Bronchial epithelial cell (primary cell): ENCODE measurements around the gene SLC49A4. TPM values are rescaled to one million over a fixed set of nuclear protein-coding genes. Genes with fewer than 3 reads are reported as not detected.

Experiments
- DNase-seq: peaks from one replicate; pipeline ENCODE4 v3.0.0-alpha.2; 2010; ENCODE audit warnings: low read depth
- FAIRE-seq: peaks from 2 replicates; lab custom pipeline; 2011; peaks lifted over from hg19 to GRCh38; lab: Jason Lieb, UNC
- H3K27me3 ChIP-seq: 2 replicates; pipeline ENCODE4 v1.5.1; 2011; ENCODE audit warnings: low read length; ENCODE audit not compliant: control insufficient read depth, insufficient read depth
- H3K36me3 ChIP-seq: 2 replicates; pipeline ENCODE4 v1.5.1; 2011; ENCODE audit warnings: low read length; ENCODE audit not compliant: control insufficient read depth, insufficient read depth
- H3K4me3 ChIP-seq: 2 replicates; pipeline ENCODE4 v1.5.1; 2011; ENCODE audit warnings: mild to moderate bottlenecking, low read depth, low read length, control low read depth
- total RNA-seq: library from RNA; depleted of rRNA; stranded (reverse); fragments of >200 nt; gene quantifications from 2 replicates; pipeline ENCODE4 v1.2.1, GENCODE V29; 2014
- TF ChIP-seq, protein P1 (sequence below): IDR thresholded peaks from 2 replicates; pipeline ENCODE4 v1.5.1; 2011; ENCODE audit warnings: mild to moderate bottlenecking, moderate library complexity, low read length, control low read depth, inconsistent platforms; ENCODE audit not compliant: insufficient read depth, severe bottlenecking

SLC49A4 gene
- total RNA-seq, 1 donor from 2014 or later = 21.6 TPM

DNA sequence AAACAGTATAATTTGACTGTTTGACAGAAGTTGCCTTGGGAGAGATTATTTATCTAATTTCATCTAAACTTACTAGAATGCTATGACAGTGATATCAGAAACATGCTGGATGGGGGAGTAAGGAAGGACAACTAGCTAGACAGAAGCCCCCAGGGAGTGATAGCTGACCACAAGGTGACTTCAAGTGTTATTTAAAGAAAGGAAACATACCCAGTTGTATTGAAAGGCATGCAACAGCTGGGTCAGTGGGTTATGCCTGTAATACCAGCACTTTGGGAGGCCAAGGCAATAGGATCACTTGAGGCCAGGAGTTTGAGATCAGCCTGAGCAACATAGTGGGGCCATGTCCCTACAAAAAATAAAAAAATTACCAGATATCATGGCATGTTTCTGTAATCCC is 69.6 kb downstream of the SLC49A4 start:
- no peak overlapping the region for H3K4me3 ChIP-seq
- FAIRE-seq (no peak), DNase-seq (no peak)
- TF ChIP-seq, protein P1, sequence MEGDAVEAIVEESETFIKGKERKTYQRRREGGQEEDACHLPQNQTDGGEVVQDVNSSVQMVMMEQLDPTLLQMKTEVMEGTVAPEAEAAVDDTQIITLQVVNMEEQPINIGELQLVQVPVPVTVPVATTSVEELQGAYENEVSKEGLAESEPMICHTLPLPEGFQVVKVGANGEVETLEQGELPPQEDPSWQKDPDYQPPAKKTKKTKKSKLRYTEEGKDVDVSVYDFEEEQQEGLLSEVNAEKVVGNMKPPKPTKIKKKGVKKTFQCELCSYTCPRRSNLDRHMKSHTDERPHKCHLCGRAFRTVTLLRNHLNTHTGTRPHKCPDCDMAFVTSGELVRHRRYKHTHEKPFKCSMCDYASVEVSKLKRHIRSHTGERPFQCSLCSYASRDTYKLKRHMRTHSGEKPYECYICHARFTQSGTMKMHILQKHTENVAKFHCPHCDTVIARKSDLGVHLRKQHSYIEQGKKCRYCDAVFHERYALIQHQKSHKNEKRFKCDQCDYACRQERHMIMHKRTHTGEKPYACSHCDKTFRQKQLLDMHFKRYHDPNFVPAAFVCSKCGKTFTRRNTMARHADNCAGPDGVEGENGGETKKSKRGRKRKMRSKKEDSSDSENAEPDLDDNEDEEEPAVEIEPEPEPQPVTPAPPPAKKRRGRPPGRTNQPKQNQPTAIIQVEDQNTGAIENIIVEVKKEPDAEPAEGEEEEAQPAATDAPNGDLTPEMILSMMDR = no peak
- peaks cover 2% of the 10 kb centered on the region for H3K36me3 ChIP-seq
- H3K27me3 ChIP-seq = no peaks in the 10 kb centered on the region

DNA sequence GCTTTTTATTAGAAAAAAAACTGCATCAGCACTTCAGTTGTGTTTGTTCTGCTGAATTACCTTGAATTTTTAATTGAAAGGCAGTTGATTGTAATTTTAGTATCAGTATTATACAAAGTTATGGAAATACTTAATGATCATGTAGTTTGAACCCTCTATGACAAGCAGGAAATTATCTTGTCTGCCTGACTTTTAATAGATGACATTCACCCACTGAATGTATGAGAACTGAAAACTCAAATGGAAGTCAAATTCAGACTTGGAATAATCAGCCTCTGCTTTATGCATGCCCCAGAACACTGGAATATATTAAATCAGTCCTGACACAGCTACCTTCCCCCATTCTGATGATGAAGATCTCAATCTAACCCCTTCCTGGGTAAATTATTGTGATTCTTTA is 73.5 kb downstream of the SLC49A4 start:
- Histone ChIP-seq H3K27me3 (no peaks in the 10 kb centered on the region), H3K4me3 (no peak overlapping the region), H3K36me3 (no peaks in the 10 kb centered on the region)
- DNase-seq = no peak
- TF ChIP-seq, protein P1 = no peak
- FAIRE-seq = no peak

DNA sequence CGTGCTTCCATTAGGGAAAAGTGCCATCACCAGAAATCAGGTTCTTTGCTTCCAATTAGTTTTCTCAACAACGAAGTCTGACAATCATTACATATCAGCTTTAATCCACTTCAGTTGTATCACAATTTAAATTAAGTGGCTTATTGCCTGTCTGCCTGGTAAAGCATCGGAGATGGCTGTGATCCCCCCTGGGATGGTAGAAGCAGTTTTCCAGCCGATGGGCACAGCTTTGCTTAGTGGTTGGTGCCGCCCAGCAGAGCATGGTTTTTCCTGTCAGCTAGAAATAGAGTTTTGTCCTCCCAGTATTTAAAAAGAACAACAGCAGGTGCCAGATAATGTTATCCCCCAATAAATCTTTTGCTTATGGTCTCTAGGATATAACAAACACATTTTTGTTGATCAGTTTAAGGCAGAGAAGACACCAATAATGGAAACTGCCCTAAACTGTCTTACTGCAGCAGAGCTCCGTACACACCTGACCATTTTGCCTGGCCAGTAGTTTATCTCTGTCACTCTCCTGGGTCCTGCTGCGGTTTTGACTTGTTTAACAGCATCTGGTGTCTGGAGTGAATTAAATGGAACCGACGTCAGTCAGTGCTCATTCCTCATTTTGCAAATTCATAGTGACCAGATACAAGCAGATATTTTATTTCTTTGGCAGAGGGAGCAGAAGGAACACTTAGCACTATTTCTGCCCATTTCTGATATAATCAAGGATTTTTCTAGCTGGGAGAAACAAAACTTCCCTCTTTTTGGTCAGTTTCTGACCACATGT is 79.1 kb downstream of the SLC49A4 start:
- FAIRE-seq = no peak
- H3K27me3 ChIP-seq = no peaks in the 10 kb centered on the region
- DNase-seq = no peak
- no peaks in the 10 kb centered on the region for H3K36me3 ChIP-seq
- H3K4me3 ChIP-seq = no peak overlapping the region
- TF ChIP-seq, protein P1 = no peak

DNA sequence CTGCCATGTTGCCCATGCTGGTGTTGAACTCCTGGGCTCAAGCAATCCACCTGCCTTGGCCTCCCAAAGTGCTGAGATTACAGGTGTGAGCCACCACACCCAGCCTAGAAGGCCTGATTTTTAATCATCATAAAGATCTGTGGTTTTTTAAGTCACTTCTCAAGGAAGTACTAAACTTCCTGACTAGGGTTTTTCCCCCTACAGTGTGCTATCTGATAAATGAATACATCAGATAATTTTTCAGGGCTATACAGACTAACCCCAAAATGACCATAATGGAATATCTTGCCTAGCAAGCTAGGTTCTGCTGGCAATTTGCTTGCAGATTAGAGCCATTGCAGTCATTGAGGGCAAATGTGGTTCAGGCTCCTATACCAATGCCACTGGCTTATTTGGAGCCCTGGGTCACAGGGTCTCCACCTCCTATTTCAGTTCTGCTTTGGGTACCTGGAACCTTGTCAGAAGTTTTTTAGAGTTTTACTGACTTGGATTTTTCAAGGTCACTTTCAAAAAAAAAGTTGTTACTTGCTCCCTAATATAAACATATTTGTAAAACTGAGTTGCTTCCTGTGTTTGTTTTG is 80.8 kb downstream of the SLC49A4 start:
- FAIRE-seq (no peak), DNase-seq (no peak)
- TF ChIP-seq, protein P1 = no peak
- H3K27me3 ChIP-seq = no peaks in the 10 kb centered on the region
- H3K4me3 ChIP-seq = no peak overlapping the region
- H3K36me3 ChIP-seq = no peaks in the 10 kb centered on the region

DNA sequence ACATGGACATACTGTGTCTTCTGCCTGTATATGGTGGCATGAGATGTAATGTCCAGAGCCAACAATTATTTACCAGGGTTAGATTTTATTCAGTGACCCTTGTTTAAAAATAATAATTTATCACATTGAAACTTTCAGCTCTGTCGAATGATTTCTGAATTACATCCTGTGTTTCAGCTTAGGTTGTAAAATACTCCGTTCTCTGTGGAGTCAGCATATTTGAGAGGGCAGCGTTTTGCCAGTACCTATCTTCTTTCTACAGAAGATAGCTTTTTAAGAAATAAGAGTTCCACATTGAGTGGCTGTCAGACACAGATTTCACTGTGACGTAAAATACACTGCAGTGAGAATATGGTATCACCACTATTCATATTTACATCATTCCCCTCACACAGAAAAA is 85.3 kb downstream of the SLC49A4 start:
- H3K36me3 ChIP-seq = no peaks in the 10 kb centered on the region
- no peak for FAIRE-seq
- H3K27me3 ChIP-seq = no peaks in the 10 kb centered on the region
- H3K4me3 ChIP-seq = no peak overlapping the region
- TF ChIP-seq, protein P1 = no peak
- no peak for DNase-seq
